BE2C (cell line): ENCODE results near the gene SURF2.
A peak's percentile ranks its signal among the peaks of the same experiment; 100 is the strongest.
"Not testable (repeated sequence)": the region's sequence is repeated elsewhere in the genome, so short reads cannot be mapped to it uniquely, and the experiment has no call there.

Experiments
- DNase-seq: peaks from one replicate; pipeline ENCODE4 v3.0.0-alpha.2; 2020
- H3K27me3 ChIP-seq: fragments of 250-450 bp; sonication (Bioruptor Pico); 2 replicates; pipeline ENCODE4 v1.5.1; 2020; ENCODE audit warnings: mild to moderate bottlenecking
- H3K36me3 ChIP-seq: fragments of 250-450 bp; sonication (Bioruptor Pico); 2 replicates; pipeline ENCODE4 v1.5.1; 2020; ENCODE audit warnings: mild to moderate bottlenecking
- H3K4me1 ChIP-seq: fragments of 250-450 bp; sonication (Bioruptor Pico); 2 replicates; pipeline ENCODE4 v1.5.1; 2020
- H3K4me3 ChIP-seq: 2 replicates; pipeline ENCODE4 v1.5.1; 2011; ENCODE audit warnings: low read depth, low read length
- H3K9me3 ChIP-seq: fragments of 250-450 bp; sonication (Bioruptor Pico); 2 replicates; pipeline ENCODE4 v1.5.1; 2020
- TF ChIP-seq, protein P1 (sequence below): IDR thresholded peaks from 2 replicates; pipeline ENCODE4 v1.5.1; 2012; ENCODE audit warnings: mild to moderate bottlenecking, low read depth, low read length

SURF2 gene

DNA sequence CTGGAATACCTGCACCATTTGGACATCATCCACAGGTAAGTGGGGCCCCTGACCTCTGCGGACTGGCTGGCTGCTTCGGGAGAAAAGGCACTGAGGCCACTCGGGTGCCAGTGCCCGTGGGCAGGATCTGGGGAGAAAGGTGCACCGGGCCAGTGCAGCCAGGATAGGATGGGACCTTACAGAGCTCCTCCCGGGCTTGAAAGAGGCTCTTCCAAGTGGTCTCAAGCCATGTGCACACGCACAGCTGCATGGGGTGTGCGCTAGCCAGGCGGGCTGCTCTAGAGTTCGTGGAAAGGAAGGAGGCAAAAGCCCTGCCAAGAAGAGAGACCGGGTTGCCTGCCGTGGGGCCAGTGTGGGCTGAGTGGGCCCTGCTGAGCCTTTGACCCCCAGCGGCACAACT, 33.2 kb downstream of the SURF2 start:
- TF ChIP-seq, protein P1, sequence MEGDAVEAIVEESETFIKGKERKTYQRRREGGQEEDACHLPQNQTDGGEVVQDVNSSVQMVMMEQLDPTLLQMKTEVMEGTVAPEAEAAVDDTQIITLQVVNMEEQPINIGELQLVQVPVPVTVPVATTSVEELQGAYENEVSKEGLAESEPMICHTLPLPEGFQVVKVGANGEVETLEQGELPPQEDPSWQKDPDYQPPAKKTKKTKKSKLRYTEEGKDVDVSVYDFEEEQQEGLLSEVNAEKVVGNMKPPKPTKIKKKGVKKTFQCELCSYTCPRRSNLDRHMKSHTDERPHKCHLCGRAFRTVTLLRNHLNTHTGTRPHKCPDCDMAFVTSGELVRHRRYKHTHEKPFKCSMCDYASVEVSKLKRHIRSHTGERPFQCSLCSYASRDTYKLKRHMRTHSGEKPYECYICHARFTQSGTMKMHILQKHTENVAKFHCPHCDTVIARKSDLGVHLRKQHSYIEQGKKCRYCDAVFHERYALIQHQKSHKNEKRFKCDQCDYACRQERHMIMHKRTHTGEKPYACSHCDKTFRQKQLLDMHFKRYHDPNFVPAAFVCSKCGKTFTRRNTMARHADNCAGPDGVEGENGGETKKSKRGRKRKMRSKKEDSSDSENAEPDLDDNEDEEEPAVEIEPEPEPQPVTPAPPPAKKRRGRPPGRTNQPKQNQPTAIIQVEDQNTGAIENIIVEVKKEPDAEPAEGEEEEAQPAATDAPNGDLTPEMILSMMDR: no peak

DNA sequence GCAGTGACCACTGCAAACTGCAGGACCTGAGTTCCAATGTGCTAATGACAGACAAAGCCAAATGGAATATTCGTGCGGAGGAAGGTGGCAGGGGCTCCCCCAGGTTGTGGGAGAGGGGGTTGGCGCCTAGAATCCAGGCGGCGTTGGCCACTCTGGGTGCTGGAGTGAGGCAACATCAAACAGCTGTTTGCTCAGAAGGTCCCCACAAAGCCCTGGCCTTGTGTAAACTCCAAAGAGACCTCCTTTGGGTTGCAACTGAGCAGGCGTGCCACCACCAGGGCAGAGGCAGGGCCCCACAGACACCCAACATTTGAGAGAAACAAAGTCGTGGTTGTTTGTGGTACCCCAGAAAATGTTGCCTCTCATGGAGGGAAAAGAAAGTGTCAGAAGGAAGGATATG, 34.4 kb downstream of the SURF2 start:
- Histone ChIP-seq H3K9me3 (no peaks in the 10 kb centered on the region), H3K4me1 (no peaks in the 10 kb centered on the region), H3K27me3 (peaks cover 5% of the 10 kb centered on the region; the same call in 1 of the 2 replicates), H3K4me3 (no peak overlapping the region), H3K36me3 (no peaks in the 10 kb centered on the region)
- DNase-seq: no peak
- TF ChIP-seq, protein P1: no peak

More for the DNA sequence above, 33.2 kb downstream of the SURF2 start:
- Histone ChIP-seq H3K9me3 (no peaks in the 10 kb centered on the region), H3K4me3 (no peak overlapping the region), H3K27me3 (no peaks in the 10 kb centered on the region; the same call in 1 of the 2 replicates), H3K36me3 (no peaks in the 10 kb centered on the region), H3K4me1 (no peaks in the 10 kb centered on the region)
- no peak for DNase-seq

DNA sequence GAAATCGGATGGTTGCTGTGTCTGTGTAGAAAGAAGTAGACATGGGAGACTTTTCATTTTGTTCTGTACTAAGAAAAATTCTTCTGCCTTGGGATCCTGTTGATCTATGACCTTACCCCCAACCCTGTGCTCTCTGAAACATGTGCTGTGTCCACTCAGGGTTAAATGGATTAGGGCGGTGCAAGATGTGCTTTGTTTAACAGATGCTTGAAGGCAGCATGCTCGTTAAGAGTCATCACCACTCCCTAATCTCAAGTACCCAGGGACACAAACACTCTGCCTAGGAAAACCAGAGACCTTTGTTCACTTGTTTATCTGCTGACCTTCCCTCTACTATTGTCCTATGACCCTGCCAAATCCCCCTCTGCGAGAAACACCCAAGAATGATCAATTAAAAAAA, 35.1 kb downstream of the SURF2 start:
- H3K36me3 ChIP-seq, H3K4me3 ChIP-seq, DNase-seq, H3K27me3 ChIP-seq, H3K9me3 ChIP-seq, H3K4me1 ChIP-seq: not testable (repeated sequence)

DNA sequence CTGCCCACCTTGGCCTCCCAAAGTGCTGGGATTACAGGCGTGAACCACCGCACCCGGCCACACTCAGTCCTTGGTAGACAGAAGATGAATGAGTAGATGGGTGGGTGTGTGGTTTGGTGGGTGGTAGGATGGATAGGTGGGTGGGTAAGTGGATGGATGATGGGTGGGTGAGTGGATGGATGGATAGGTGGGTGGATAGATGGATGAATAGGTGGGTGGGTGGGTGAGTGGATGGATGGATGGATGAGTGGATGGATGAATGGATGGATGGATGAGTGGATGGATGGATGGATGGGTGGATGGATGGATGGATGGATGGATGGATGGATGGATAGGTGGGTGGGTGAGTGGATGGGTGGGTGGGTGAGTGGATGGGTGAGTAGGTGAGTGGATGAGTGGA, 36.0 kb downstream of the SURF2 start:
- H3K9me3 ChIP-seq, H3K27me3 ChIP-seq, H3K4me3 ChIP-seq, H3K4me1 ChIP-seq, H3K36me3 ChIP-seq, DNase-seq: not testable (repeated sequence)

DNA sequence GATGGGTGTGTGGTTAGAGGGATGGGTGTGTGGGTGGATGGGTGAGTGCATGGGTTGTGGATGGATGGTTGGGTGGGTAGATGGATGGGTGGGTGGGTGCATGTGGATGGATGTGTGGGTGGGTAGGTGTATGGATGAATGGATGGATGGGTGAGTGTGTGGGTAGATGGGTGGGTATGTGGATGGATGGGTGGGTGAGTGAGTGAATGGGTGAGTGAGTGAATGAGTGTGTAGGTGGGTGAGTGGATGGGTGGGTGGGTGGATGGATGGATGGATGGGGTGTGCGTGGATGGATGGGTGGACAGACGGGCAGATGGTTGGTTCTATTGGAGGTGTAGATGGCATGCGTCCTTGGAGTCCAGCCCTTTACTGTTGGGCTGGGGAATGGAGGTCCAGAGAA, 37.0 kb downstream of the SURF2 start:
- no peaks in the 10 kb centered on the region for H3K36me3 ChIP-seq
- H3K4me3 ChIP-seq: no peak overlapping the region
- H3K27me3 ChIP-seq: peaks cover 5% of the 10 kb centered on the region; the same call in 1 of the 2 replicates
- H3K4me1 ChIP-seq: no peaks in the 10 kb centered on the region
- TF ChIP-seq, protein P1: no peak
- no peak for DNase-seq
- no peaks in the 10 kb centered on the region for H3K9me3 ChIP-seq

DNA sequence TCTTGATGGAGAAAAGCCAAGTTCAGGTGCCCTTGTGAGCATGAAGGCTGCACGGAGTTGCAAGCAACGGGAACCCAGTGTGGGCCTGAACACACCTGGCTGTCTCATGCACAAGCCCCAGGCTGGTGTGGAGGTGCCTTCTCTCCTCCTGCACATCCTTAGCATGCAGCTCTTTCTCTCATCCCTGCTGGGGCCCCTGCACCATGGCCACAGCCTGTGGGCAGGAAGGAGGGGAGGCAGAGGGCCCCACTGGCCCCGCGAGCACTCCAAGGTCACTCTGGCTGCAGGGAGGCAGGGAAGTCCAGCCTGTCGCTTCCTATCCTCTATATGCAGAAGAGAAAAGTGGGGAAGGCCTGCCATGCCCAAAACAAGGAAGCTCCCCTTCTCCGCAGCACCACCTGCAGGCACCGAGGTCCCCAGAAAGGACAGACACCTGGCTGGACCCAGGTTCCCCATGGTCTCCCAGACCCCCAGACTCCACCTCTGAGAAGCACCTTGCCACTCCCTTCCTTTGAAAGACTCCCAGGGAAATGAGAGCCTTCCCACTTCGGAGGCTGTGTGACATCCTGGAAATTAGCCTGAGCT, 38.4 kb downstream of the SURF2 start:
- H3K4me3 ChIP-seq: no peak overlapping the region
- no peaks in the 10 kb centered on the region for H3K9me3 ChIP-seq
- H3K27me3 ChIP-seq: peaks cover 5% of the 10 kb centered on the region; the same call in 1 of the 2 replicates
- H3K36me3 ChIP-seq: no peaks in the 10 kb centered on the region
- H3K4me1 ChIP-seq: no peaks in the 10 kb centered on the region
- DNase-seq: no peak
- TF ChIP-seq, protein P1: no peak

DNA sequence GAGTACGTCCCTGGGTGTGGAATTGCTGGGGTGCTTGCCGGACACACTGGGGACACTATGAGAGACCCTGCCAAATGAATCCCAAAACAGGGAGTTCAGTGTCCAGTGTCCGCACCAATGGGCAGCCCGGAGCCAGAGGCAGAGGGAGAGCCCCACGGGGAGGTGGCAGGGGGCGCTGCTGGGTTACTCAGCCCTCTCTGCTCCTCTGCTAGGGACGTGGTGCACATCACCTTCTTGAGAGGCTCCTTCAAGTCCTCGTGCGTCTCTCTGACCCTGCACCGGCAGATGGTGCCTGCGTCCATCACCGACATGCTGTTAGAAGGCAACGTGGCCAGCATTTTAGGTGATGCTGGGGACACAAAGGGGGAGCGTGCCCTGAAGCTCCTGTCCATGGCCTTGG, 40.6 kb downstream of the SURF2 start:
- Histone ChIP-seq H3K4me3 (no peak overlapping the region), H3K27me3 (peaks cover 5% of the 10 kb centered on the region; the same call in 1 of the 2 replicates), H3K36me3 (peaks cover 4% of the 10 kb centered on the region; the same call in 1 of the 2 replicates), H3K9me3 (no peaks in the 10 kb centered on the region), H3K4me1 (no peaks in the 10 kb centered on the region)
- peak; percentile 55 for DNase-seq
- TF ChIP-seq, protein P1: peak; percentile 54
